GM19438 (cell line): Measurements from ENCODE around the gene ACY1.

Experiments
- ATAC-seq: cut with Tn5 transposase; IDR thresholded peaks from one replicate; pipeline ENCODE4 v1.9.1; 2021; ENCODE audit warnings: low read depth; ENCODE audit not compliant: unreplicated experiment

Gene ACY1

GRCh38 chr3:51982838-51983577 lies at the start of gene ACY1:
Gene ACY1 (plus strand): TSS chr3:51983535. CDS start chr3:51984065, 530 bp downstream.
- ATAC-seq, result peak; percentile 73

GRCh38 chr3:51934139-51934850 lies 49.0 kb upstream of the ACY1 start:
- no peak for ATAC-seq

- ATAC-seq, result no peak
Measured at GRCh38 chr3:51934991-51935885, 48.1 kb upstream of the ACY1 start.

- no peak for ATAC-seq
Measured at GRCh38 chr3:51935886-51936755, 47.2 kb upstream of the ACY1 start.

- ATAC-seq, result no peak
Measured at GRCh38 chr3:51937014-51937413, 46.3 kb upstream of the ACY1 start.

GRCh38 chr3:51937611-51938450 lies 45.5 kb upstream of the ACY1 start:
- no peak for ATAC-seq

- no peak for ATAC-seq
Measured at GRCh38 chr3:51938780-51939425, 44.4 kb upstream of the ACY1 start.

- ATAC-seq, result no peak
Measured at GRCh38 chr3:51940648-51941462, 42.5 kb upstream of the ACY1 start.

- no peak for ATAC-seq
Measured at GRCh38 chr3:51941463-51941797, 41.9 kb upstream of the ACY1 start.

GRCh38 chr3:51941798-51942602 lies 41.3 kb upstream of the ACY1 start, which contains the start of the genes PARP3 and RRP9:
Gene PARP3 (plus strand): TSS chr3:51942363. CDS start chr3:51943356, 993 bp downstream.
Gene RRP9 (minus strand): TSS chr3:51941904. CDS start chr3:51941867, 37 bp downstream.
- peak; percentile 90 for ATAC-seq

GRCh38 chr3:51942603-51943450 lies 40.5 kb upstream of the ACY1 start:
- ATAC-seq, result no peak

GRCh38 chr3:51943451-51944391 lies 39.6 kb upstream of the ACY1 start:
- no peak for ATAC-seq

GRCh38 chr3:51944451-51945021 lies 38.8 kb upstream of the ACY1 start:
- no peak for ATAC-seq

GRCh38 chr3:51945031-51945840 lies 38.1 kb upstream of the ACY1 start:
- ATAC-seq, result no peak
